SK-N-SH treated with all-trans-retinoic acid at 6 μM for 48 hours (cell line): ENCODE data around the gene NRN1.
"Not testable (repeated sequence)": the region's sequence is repeated elsewhere in the genome, so short reads cannot be mapped to it uniquely, and the experiment has no call there.

Experiments
- ATAC-seq: fragments of 200-7000 bp; cut with Tn5 transposase; 3 replicates; pipeline ENCODE4 v1.9.1; 2020; ENCODE audit warnings: mild to moderate bottlenecking, moderate library complexity
- ARNTL ChIP-seq: fragments of 450-650 bp; formaldehyde crosslinking; IDR thresholded peaks from 2 replicates; pipeline ENCODE4 v1.5.0; 2020; ENCODE audit warnings: low read depth, mild to moderate bottlenecking, moderate library complexity, borderline replicate concordance
- BACH2 ChIP-seq: fragments of 250-450 bp; sonication (Bioruptor Pico); IDR thresholded peaks from 2 replicates; pipeline ENCODE4 v1.9.0; 2021; ENCODE audit warnings: mild to moderate bottlenecking, borderline replicate concordance
- CSDC2 ChIP-seq: fragments of 250-450 bp; sonication (Bioruptor Pico); IDR thresholded peaks from 2 replicates; pipeline ENCODE4 v1.5.0; 2020; ENCODE audit warnings: mild to moderate bottlenecking, moderate library complexity
- GLIS3 ChIP-seq: fragments of 250-450 bp; sonication (Bioruptor Pico); IDR thresholded peaks from 2 replicates; pipeline ENCODE4 v1.5.0; 2020; ENCODE audit warnings: mild to moderate bottlenecking, moderate library complexity
- ISL1 ChIP-seq: fragments of 250-450 bp; sonication (Bioruptor Pico); IDR thresholded peaks from 2 replicates; pipeline ENCODE4 v2.1.2; 2022; ENCODE audit warnings: mild to moderate bottlenecking, moderate library complexity
- OSR1 ChIP-seq: fragments of 250-450 bp; sonication (Bioruptor Pico); IDR thresholded peaks from 2 replicates; pipeline ENCODE4 v1.8.0; 2022; ENCODE audit warnings: moderate library complexity, mild to moderate bottlenecking, inconsistent platforms
- POU6F1 ChIP-seq: fragments of 250-450 bp; sonication (Bioruptor Pico); IDR thresholded peaks from 2 replicates; pipeline ENCODE4 v1.8.0; 2021; ENCODE audit warnings: low read depth, mild to moderate bottlenecking, moderate library complexity, borderline replicate concordance
- PPARA ChIP-seq: fragments of 250-450 bp; sonication (Bioruptor Pico); IDR thresholded peaks from 2 replicates; pipeline ENCODE4 v1.5.0; 2020; ENCODE audit warnings: mild to moderate bottlenecking, borderline replicate concordance
- RARB ChIP-seq: fragments of 250-450 bp; sonication (Bioruptor Pico); IDR thresholded peaks from 2 replicates; pipeline ENCODE4 v1.8.0; 2021; ENCODE audit warnings: mild to moderate bottlenecking, moderate library complexity
- SNAI2 ChIP-seq: fragments of 250-450 bp; sonication (Bioruptor Pico); IDR thresholded peaks from 2 replicates; pipeline ENCODE4 v1.5.0; 2020; ENCODE audit warnings: mild to moderate bottlenecking, moderate library complexity
- TCF4 ChIP-seq: fragments of 250-450 bp; sonication (Bioruptor Pico); IDR thresholded peaks from 2 replicates; pipeline ENCODE4 v1.8.0; 2021; ENCODE audit warnings: mild to moderate bottlenecking, moderate library complexity, borderline replicate concordance
- TSHZ2 ChIP-seq: fragments of 250-450 bp; sonication (Bioruptor Pico); IDR thresholded peaks from 2 replicates; pipeline ENCODE4 v1.5.0; 2020; ENCODE audit warnings: mild to moderate bottlenecking, moderate library complexity
- ZC3H10 ChIP-seq: fragments of 250-450 bp; sonication (Bioruptor Pico); IDR thresholded peaks from 2 replicates; pipeline ENCODE4 v1.5.1; 2021; ENCODE audit warnings: mild to moderate bottlenecking, moderate library complexity
- ZFP3 ChIP-seq: fragments of 250-450 bp; sonication (Bioruptor Pico); IDR thresholded peaks from 2 replicates; pipeline ENCODE4 v1.5.0; 2020; ENCODE audit warnings: mild to moderate bottlenecking, moderate library complexity
- ZFP30 ChIP-seq: fragments of 450-650 bp; formaldehyde crosslinking; IDR thresholded peaks from 2 replicates; pipeline ENCODE4 v1.5.0; 2022; ENCODE audit warnings: mild to moderate bottlenecking, moderate library complexity
- ZNF565 ChIP-seq: fragments of 450-650 bp; formaldehyde crosslinking; conservative IDR thresholded peaks from 2 replicates; pipeline ENCODE4 v1.5.0; 2020; ENCODE audit warnings: low read depth, mild to moderate bottlenecking, moderate library complexity
- ZNF70 ChIP-seq: fragments of 450-650 bp; formaldehyde crosslinking; IDR thresholded peaks from 2 replicates; pipeline ENCODE4 v1.5.0; 2020; ENCODE audit warnings: mild to moderate bottlenecking, moderate library complexity
- ZNF8 ChIP-seq: fragments of 450-650 bp; formaldehyde crosslinking; IDR thresholded peaks from 2 replicates; pipeline ENCODE4 v1.5.0; 2020; ENCODE audit warnings: mild to moderate bottlenecking, moderate library complexity
- TF ChIP-seq, protein P1 (sequence below): fragments of 250-450 bp; sonication (Bioruptor Pico); IDR thresholded peaks from 2 replicates; pipeline ENCODE4 v1.5.1; 2021; ENCODE audit warnings: mild to moderate bottlenecking, moderate library complexity
- TF ChIP-seq, protein P2 (sequence below): fragments of 250-450 bp; sonication (Bioruptor Pico); IDR thresholded peaks from 2 replicates; pipeline ENCODE4 v1.5.1; 2020; ENCODE audit warnings: low read depth, mild to moderate bottlenecking, moderate library complexity
- TF ChIP-seq, protein P3 (sequence below): fragments of 250-450 bp; sonication (Bioruptor Pico); IDR thresholded peaks from 2 replicates; pipeline ENCODE4 v1.8.0; 2020; ENCODE audit warnings: mild to moderate bottlenecking, moderate library complexity, borderline replicate concordance

NRN1 gene

GRCh38 chr6:5968817-5969734 is 37.6 kb downstream of the NRN1 start:
- peak; percentile 90 for ATAC-seq

GRCh38 chr6:5968036-5968435 is 38.7 kb downstream of the NRN1 start:
- not testable (repeated sequence) for ATAC-seq

More at GRCh38 chr6:5968817-5969734, 37.6 kb downstream of the NRN1 start:
- TF ChIP-seq ZFP3 (CRISPR knock-in tag), result no peak
- TF ChIP-seq ZNF8 (CRISPR knock-in tag), result no peak
- TF ChIP-seq ZFP30 (CRISPR knock-in tag), result no peak
- TF ChIP-seq BACH2, result no peak
- TF ChIP-seq TCF4 (CRISPR knock-in tag), result no peak
- TF ChIP-seq OSR1 (CRISPR knock-in tag), result no peak
- no peak for TF ChIP-seq GLIS3 (CRISPR knock-in tag)
- TF ChIP-seq TSHZ2 (CRISPR knock-in tag), result no peak
- TF ChIP-seq ZNF70 (CRISPR knock-in tag), result no peak
- TF ChIP-seq SNAI2 (CRISPR knock-in tag), result no peak
- TF ChIP-seq PPARA (CRISPR knock-in tag), result no peak
- TF ChIP-seq ISL1 (CRISPR knock-in tag), result no peak
- TF ChIP-seq ARNTL, result no peak
- no peak for TF ChIP-seq POU6F1
- no peak for TF ChIP-seq ZNF565 (CRISPR knock-in tag)
- TF ChIP-seq, protein P1, sequence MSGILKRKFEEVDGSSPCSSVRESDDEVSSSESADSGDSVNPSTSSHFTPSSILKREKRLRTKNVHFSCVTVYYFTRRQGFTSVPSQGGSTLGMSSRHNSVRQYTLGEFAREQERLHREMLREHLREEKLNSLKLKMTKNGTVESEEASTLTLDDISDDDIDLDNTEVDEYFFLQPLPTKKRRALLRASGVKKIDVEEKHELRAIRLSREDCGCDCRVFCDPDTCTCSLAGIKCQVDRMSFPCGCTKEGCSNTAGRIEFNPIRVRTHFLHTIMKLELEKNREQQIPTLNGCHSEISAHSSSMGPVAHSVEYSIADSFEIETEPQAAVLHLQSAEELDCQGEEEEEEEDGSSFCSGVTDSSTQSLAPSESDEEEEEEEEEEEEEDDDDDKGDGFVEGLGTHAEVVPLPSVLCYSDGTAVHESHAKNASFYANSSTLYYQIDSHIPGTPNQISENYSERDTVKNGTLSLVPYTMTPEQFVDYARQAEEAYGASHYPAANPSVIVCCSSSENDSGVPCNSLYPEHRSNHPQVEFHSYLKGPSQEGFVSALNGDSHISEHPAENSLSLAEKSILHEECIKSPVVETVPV, result no peak
- TF ChIP-seq, protein P2, sequence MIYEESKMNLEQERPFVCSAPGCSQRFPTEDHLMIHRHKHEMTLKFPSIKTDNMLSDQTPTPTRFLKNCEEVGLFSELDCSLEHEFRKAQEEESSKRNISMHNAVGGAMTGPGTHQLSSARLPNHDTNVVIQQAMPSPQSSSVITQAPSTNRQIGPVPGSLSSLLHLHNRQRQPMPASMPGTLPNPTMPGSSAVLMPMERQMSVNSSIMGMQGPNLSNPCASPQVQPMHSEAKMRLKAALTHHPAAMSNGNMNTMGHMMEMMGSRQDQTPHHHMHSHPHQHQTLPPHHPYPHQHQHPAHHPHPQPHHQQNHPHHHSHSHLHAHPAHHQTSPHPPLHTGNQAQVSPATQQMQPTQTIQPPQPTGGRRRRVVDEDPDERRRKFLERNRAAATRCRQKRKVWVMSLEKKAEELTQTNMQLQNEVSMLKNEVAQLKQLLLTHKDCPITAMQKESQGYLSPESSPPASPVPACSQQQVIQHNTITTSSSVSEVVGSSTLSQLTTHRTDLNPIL (CRISPR knock-in tag), result no peak
- TF ChIP-seq RARB (CRISPR knock-in tag), result no peak
- no peak for TF ChIP-seq ZC3H10 (CRISPR knock-in tag)
- TF ChIP-seq, all 23 proteins: peak for 0

GRCh38 chr6:5967594-5967993 is 39.1 kb downstream of the NRN1 start:
- ATAC-seq, result no peak

More at GRCh38 chr6:5967594-5967993, 39.1 kb downstream of the NRN1 start:
- TF ChIP-seq POU6F1 (no peak), CSDC2 (CRISPR knock-in tag) (no peak), RARB (CRISPR knock-in tag) (no peak), ZNF70 (CRISPR knock-in tag) (no peak), TCF4 (CRISPR knock-in tag) (no peak), ARNTL (no peak), ZFP30 (CRISPR knock-in tag) (no peak), BACH2 (no peak)
- TF ChIP-seq, protein P3, sequence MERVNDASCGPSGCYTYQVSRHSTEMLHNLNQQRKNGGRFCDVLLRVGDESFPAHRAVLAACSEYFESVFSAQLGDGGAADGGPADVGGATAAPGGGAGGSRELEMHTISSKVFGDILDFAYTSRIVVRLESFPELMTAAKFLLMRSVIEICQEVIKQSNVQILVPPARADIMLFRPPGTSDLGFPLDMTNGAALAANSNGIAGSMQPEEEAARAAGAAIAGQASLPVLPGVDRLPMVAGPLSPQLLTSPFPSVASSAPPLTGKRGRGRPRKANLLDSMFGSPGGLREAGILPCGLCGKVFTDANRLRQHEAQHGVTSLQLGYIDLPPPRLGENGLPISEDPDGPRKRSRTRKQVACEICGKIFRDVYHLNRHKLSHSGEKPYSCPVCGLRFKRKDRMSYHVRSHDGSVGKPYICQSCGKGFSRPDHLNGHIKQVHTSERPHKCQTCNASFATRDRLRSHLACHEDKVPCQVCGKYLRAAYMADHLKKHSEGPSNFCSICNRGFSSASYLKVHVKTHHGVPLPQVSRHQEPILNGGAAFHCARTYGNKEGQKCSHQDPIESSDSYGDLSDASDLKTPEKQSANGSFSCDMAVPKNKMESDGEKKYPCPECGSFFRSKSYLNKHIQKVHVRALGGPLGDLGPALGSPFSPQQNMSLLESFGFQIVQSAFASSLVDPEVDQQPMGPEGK (CRISPR knock-in tag), result no peak
